K562 treated with DMSO at 1 percent for 24 hours (cell line): Measurements from ENCODE around the gene EXT2. TPM values are rescaled to one million over a fixed set of nuclear protein-coding genes. Genes with fewer than 3 reads are reported as not detected.

Source experiments
- total RNA-seq: library from RNA; unstranded; fragments of 300-600 nt; gene quantifications from 2 replicates; pipeline ENCODE4 v1.2.3, GENCODE V29; 2022; ENCODE audit warnings: low read depth; ENCODE audit not compliant: insufficient read depth

The EXT2 gene
- 51.4 and 58.9 TPM in 2 replicates for total RNA-seq

GRCh38 chr11:44095506-44096359, at the start of gene EXT2:
EXT2 (plus strand) TSS chr11:44095678; CDS start chr11:44107713, 12,035 bp downstream.

GRCh38 chr11:44047931-44048431, 47.5 kb upstream of the EXT2 start, which contains the start of gene ACCSL:
ACCSL (plus strand) TSS chr11:44047981; CDS start chr11:44048037, 56 bp downstream.

GRCh38 chr11:44065841-44066731, 29.4 kb upstream of the EXT2 start, which contains the start of gene ACCS:
ACCS (plus strand) TSS chr11:44066270; CDS start chr11:44067628, 1,358 bp downstream.

Other genes with a start within 250 kb of the EXT2 start
- gene ALKBH3, start 214.8 kb upstream of the EXT2 start, total RNA-seq: 33.7 and 39.3 TPM in 2 replicates
- 8.1 and 12.6 TPM in 2 replicates for gene C11orf96, start 153.0 kb upstream of the EXT2 start, total RNA-seq
- gene ACCSL, start 47.7 kb upstream of the EXT2 start, total RNA-seq: not detected in 2 replicates
- gene ACCS, start 29.4 kb upstream of the EXT2 start, total RNA-seq: 21.2 and 23.6 TPM in 2 replicates
- gene ALX4, start 214.5 kb downstream of the EXT2 start, total RNA-seq: 0.67 and 0.68 TPM in 2 replicates